ENCODE measurements around the gene GRHL1. TPM values are rescaled to one million over a fixed set of nuclear protein-coding genes. Genes with fewer than 3 reads are reported as not detected.

GRHL1 gene
- total and polyA plus RNA-seq, 9 of the 15 experiments (the other 6 are each of a cell fraction or from before 2014, with no cell fraction given) = 1.7 to 6.1 (median 4.7) TPM

GRCh38 chr2:9998916-9999654 is 47.6 kb downstream of the GRHL1 start (continued):
- no peak for TF ChIP-seq NR0B1 (IDR thresholded peaks at IDR 0.05; ENCODE audit: partially characterized antibody)
- no peak for TF ChIP-seq ZNF318 (IDR thresholded peaks at IDR 0.05; ENCODE audit: borderline replicate concordance in 1 of 2, low read depth in 1 of 2)
- no peak for TF ChIP-seq CBFB (CRISPR knock-in tag; IDR thresholded peaks at IDR 0.05)

Measured in K562 (cell line).